HPDE6-E6E7 (cell line): ENCODE results near the gene HELZ2.
"Not testable (repeated sequence)": the region's sequence is repeated elsewhere in the genome, so short reads cannot be mapped to it uniquely, and the experiment has no call there.

ENCODE experiments used
- DNase-seq: peaks from one replicate; pipeline ENCODE4 v3.0.0; 2011; ENCODE audit warnings: missing footprints; ENCODE audit errors: extremely low spot score

Gene HELZ2

GRCh38 chr20:63566395-63567135, 7.5 kb downstream of the HELZ2 start:
- no peak for DNase-seq

- DNase-seq = no peak
Observed at GRCh38 chr20:63565699-63566335, 8.2 kb downstream of the HELZ2 start.

GRCh38 chr20:63565021-63565698, 8.9 kb downstream of the HELZ2 start:
- DNase-seq = no peak

GRCh38 chr20:63564036-63564810, 9.8 kb downstream of the HELZ2 start:
- no peak for DNase-seq

- no peak for DNase-seq
Observed at GRCh38 chr20:63563225-63563935, 10.7 kb downstream of the HELZ2 start.

GRCh38 chr20:63562461-63563224, 11.4 kb downstream of the HELZ2 start:
- DNase-seq = no peak

- no peak for DNase-seq
Observed at GRCh38 chr20:63561624-63562396, 12.2 kb downstream of the HELZ2 start.

GRCh38 chr20:63560856-63561609, 13.0 kb downstream of the HELZ2 start:
- no peak for DNase-seq

GRCh38 chr20:63560333-63560805, 13.7 kb downstream of the HELZ2 start:
- DNase-seq = no peak

GRCh38 chr20:63559485-63560332, 14.3 kb downstream of the HELZ2 start:
- not testable (repeated sequence) for DNase-seq

GRCh38 chr20:63558804-63559484, 15.1 kb downstream of the HELZ2 start:
- DNase-seq = no peak

- no peak for DNase-seq
Observed at GRCh38 chr20:63557481-63557891, 16.6 kb downstream of the HELZ2 start.

GRCh38 chr20:63556873-63557478, 17.1 kb downstream of the HELZ2 start:
- no peak for DNase-seq

- DNase-seq = no peak
Observed at GRCh38 chr20:63555661-63556381, 18.2 kb downstream of the HELZ2 start.

GRCh38 chr20:63554361-63555278, 19.4 kb downstream of the HELZ2 start:
- no peak for DNase-seq
